GM18520 (cell line): ENCODE data around the gene APLN.

ENCODE experiments used
- ATAC-seq: cut with Tn5 transposase; IDR thresholded peaks from one replicate; pipeline ENCODE4 v1.9.1; 2021; ENCODE audit not compliant: unreplicated experiment

The APLN gene

DNA sequence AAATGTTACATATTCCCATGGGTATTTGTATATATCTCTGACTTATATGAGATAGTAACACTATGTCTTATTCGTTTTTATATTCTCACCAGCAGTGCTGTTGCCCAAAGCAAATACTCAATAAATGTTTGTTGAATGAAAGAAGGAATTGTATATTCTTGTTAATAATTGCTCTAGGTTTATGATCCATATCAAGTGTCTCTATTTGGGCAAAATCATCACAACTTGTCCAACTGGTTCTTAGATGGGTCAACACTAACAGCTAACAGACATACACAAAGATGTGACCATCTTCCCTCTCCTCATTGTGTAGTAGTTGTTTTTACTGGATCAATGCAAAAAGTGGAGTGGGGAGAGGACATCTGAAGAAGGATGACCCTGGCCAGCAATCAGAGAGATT lies 6.6 kb upstream of the APLN start:
- ATAC-seq: no peak

DNA sequence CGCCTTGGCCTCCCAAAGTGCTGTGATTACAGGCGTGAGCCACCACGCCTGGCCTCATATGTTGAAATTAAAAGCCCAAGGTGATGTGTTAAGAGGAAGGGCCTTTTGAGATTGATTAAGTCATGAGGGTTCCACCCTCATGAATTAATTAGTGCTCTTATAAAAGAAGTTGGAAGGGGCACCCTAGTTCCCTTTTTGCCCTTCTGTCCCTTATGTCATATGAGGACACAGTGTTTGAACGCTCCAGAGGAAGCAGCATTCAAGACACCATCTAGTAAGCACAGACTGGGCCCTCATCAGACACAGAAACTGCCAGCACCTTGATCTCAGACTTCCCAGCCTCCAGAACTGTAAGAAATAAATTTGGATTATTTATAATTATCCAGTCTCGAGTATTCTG lies 5.1 kb upstream of the APLN start:
- no peak for ATAC-seq

DNA sequence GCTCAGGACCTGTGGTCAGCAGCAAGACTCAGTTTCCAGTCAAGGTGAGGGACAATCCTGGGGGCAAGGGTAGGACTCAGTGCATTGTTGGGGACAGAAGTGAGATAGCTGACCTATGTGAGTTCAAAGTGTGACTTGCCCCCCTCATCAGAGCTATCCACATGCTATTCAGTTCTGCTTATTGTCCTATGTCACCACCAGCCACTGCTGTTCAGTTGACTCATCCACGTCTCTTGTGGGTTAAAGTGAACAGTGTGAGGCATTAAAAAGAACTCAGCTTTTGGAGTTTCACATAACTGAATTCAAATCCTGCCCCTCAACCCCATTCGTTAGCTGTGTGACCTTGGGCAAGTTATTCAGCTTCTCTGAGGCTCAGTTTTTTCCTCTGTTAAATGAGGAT lies 4.4 kb upstream of the APLN start:
- no peak for ATAC-seq

DNA sequence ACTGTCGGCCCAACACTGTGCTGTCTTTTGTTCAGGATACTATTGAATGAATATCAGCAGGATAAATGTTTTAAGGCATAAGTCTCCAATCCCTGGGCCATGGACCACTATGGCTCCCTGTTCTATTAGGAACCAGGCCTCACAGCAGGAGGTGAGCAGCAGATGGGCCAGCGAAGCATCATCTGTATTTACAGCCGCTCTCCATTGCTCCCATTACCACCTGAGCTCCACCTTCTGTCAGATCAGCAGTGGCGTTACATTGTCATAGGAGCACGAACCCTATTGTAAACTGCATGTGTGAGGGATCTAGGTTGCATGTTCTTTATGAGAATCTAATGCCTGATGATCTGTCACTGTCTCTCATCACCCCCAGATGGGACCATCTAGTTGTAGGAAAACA lies 3.7 kb upstream of the APLN start:
- no peak for ATAC-seq

DNA sequence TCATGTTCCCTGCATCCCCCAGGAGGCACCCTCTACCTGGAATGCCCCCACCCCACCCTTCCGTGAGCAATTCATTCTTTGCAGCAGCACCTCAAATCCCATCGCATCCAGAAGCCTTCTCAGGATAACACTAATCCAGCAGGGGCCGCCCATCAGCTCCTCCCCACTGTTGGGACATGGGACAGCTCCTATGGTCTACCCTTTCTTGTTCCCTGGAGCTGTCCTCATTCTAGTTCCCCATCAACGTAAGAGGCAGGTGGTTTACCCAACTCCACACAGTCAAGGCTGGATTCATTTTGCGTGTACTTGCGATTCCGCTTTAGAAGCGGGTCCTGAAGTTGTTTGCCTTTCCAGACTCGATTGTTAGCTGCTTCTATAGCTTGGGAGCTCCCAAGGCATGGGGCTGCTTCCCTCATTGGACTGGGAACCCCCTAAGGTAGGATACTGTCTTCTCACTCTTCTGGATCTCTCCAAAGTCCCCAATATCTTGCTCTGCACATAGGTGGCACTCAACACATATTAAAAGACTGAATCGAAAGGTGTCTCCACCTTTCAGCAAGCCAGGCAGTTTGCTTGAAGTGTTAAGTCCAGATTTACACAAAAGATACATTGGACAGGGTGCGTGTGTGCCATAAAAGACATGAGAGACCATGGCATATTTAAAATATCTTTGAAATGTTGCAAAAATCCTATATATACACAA lies 942 bp upstream of the APLN start:
- ATAC-seq: no peak

DNA sequence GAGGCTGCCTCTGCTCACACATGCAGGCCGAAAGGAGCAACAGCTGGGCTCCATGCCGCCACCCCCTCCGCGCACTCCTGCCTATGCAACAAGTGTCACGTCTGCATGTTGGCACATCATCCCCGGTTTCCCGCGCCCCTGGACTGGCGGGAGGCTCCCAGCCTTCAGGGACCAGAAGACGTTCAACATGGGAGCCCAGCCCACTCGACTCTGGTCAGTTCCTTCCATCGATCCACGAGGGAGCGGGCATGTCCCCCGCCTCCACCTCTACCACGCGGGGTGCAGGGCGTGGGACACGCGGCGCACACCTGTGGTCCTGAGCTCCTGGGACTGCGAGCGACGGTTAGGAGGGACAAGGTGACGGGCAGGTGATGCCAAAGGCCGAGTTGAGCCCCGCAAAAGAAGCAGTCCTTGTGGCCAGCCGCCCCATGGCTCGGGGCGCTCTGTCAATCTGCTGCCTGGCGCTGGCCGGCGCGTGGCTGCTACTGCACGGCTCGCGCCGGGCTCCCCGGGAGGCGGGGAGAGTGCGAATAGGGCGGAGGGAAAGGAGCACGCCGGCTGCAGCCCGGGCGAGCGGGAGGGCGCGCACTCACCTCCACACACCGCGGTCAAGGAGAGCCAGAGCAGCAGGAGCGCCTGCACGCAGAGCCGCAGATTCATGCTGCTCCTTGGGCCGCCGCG lies 645 bp downstream of the APLN start:
- no peak for ATAC-seq

DNA sequence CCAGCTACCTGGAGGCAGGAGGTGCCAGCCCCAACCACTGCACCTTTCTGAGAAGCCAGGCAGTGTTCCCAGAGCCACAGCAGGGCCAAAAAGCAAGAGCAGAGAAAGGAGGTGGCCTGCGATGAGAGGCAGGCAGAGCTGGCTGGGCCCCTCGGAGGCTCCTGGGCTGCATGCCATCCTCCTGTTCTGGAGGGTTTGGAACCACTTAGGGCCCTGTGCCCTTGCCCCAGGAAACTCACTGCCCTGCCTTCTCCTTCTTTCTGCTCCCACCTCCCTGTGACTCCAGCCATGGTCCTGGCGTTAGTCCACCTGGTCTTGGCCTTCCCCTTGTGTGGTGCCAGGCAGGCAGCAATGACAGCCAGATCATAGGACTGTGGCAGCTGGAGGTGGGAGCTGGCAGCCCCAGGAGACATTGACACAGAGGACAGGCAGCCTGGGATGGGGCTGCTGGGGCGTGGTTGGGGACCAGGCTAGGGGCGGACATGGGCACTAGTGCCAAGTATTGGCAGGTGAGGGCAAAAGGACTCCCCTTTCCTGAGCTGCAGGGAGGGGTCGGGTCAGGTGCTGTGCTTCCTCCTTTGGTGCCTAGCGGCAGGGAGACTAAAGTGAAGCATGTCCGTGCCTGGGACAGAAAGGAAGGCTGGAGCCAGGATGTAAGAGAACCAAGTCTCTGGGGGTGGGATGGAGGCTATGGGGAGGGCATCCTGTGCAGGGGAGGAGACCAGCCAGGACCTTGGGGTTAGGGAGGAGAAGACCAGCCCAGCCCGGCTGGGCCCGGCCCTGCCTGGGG lies 1.4 kb downstream of the APLN start:
- ATAC-seq: no peak

DNA sequence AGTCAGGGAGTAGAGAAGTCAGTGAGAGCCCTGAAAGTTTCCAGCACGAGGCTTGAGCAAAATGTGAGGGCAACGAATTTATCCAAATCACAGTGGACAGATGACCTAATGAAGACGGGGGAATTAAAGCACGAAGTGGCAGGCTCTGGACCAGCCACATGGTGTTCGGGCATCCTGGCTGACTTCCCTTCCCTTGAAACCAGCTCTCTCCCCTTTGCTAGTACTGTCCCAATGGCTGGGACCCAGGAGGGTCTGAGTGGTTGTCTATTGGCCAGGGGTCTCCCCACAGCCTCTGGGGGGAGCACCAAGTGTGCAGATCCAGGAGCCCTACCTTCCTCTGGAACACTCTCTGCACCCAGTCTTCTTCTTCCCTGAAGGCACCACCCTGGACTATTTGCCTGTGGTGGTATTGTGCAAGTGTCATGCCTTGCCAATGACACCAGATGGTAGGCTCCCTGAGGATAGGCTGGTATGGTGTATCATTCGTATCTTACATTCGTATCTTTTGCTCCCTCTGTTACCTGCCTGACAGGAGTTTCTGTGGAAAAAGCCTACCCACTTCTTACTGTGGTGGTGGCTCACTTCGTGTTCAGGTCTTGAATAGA lies 2.1 kb downstream of the APLN start:
- no peak for ATAC-seq

DNA sequence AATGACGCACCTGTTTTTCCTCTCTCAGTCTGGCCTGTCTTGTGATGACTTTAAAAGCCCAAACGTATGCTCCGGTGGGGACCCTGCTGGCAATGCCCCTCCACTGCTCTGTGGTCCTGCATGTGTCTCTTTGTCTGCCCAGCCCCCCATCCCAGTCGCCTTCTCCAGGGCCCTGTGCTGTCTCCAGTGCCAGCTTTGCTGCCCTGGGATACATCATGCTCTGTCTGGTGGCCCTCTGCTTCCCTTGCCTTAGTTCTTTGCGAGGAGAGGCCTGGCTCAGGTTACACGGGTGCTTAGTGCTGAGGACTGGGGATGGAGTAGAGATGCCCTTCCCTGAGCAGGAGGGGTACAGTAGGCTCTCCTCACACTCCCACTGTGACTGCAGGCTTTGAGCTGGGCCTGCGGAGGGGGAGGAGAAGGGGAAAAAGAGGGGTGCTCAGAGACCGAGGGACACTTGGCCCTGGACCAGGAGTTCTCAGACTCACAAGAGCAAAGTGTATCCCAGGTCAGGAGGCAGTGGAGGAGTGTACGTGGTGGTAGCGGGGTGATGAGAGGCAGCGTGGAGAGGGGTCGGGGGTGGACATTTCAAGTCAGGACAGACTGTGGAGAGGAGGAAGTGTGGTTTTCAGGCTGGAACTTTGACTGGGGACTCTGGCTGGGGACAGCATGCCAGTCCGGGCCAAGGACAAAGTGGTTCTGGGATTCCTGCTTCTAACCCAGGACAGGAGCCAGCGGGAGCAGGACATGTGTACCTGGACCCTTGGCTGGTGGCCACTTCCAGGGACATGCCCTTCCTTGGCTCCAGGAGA lies 2.8 kb downstream of the APLN start:
- no peak for ATAC-seq

DNA sequence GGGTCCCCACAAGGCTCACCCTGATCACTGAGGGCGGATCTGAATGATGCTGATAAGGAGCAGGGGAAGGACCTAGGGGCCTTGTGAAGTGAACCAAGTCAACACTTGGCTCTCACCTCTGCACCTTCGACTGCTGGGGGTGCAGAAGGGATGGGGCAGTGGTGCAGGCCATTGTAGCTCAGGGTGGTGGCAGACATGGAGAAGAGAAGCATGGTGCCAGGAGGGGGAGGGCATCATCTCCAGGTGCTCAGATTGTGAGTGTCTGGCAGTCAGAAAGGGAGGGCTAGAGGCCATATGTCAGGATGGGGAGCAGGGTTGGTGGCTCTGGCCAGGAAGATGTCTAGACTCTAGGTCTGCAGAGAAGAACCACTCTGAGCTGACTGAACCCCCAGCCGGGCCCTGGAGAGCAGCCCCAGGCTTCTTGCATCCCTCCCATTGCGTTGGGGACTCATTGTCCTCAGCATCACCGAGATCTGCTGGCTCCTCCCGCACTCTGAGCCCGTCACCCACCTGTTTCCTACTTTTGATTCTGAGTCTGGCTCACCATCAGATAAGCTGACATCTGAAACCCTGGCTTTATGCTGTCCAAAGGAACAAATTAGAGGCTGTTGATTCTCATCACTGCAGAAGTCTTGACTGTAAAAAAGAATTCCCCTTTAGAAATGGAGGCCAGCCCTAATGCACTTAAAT lies 3.8 kb downstream of the APLN start:
- no peak for ATAC-seq

DNA sequence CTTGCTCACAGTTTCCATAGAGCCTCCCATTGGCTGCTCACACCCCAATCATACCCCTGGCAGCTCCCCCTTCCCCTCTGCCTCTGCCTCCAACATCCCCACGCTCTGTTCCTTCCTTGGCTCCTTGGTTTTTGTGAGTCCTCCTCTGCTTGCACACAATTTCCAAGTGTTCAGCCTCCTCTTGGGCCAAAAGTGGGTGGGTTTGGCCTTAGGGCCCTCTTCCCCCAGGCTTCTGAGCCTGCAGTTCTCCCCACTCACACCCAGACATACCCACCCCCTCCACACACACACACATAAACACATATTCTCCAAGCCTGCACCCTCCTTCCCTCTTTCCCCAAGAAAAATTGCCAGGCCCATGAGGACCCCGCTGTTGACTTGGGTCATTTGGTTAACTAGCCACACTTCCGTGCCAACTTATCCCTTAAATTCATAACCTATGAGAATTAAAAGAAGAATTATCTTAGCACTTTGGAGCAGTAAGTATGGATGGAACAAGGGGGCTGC lies 4.5 kb downstream of the APLN start:
- no peak for ATAC-seq

DNA sequence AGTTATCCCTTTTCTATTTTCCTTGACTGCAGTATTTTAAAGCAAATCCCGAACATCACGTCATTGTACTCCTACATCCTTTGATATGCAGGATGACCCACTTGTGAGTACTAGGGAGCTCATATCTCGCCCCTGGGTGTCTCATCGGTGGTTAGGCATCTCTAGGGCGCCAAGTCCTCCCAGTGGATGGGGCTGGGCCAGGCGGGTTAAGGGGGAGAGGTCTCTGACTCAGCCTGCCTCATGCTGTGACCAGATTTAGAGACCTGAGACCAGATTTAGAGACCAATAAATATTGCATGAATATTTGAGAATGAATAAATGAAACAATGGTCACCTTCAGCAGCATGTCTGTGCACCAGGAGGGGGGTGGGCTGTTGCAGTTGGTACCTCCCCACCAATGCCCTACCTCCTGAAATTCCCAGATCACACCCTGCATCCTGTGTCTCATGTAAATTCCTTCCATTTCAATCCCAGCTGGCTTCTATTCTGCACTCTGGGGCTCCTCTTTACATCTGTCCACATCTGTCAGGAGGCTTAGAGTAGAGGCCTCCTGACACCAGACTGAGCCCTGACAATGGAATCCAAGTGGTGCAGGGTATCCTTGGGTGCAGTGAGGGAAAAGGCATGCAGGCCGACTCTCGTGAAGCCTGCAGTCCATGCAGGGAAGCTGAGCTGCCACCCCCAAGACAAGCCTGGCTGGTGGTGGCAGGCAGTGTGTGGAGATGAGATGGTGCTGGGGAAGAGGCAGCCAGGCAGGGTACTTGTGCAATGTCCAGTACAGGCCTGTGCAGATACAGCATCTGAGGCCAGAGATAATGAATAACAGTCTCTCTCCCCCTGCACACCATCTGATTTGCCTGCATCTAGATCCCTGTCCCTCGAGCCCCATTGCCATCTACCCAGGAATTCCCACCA lies 5.2 kb downstream of the APLN start:
- ATAC-seq: no peak

DNA sequence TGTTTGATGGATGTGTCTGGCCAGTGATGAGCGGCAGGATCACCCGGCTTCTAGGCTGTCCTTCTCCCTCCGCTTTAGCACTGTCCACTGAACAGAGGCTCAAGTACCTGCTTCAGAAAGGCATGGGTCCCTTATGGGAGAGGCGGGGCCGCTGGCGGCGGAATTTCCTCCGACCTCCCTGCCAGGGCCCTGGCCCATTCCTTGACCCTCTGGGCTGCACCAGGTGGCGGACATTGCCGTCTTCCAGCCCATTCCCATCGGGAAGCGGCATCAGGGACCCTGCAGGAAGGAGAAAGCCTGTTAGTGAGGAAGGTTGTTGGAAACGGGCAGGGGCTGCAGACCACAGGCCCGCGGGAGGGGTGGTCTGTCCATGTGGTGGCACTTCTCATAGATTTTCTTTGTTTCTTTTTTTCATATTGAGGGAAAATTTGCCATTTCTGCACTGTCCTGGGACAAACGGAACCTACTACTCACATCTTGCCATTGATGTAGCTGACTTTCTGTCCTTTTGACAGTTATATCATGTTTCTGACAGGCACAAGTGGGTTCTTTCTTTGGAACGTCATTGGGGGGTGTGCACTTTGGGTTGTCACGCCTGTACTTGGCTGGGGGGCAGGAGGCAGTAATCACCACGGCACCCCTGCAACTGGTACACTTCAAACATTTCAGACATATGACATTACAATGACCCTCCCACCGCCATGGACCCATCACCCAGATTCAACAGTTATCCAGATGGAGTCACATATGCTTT lies 6.1 kb downstream of the APLN start:
- ATAC-seq: no peak

DNA sequence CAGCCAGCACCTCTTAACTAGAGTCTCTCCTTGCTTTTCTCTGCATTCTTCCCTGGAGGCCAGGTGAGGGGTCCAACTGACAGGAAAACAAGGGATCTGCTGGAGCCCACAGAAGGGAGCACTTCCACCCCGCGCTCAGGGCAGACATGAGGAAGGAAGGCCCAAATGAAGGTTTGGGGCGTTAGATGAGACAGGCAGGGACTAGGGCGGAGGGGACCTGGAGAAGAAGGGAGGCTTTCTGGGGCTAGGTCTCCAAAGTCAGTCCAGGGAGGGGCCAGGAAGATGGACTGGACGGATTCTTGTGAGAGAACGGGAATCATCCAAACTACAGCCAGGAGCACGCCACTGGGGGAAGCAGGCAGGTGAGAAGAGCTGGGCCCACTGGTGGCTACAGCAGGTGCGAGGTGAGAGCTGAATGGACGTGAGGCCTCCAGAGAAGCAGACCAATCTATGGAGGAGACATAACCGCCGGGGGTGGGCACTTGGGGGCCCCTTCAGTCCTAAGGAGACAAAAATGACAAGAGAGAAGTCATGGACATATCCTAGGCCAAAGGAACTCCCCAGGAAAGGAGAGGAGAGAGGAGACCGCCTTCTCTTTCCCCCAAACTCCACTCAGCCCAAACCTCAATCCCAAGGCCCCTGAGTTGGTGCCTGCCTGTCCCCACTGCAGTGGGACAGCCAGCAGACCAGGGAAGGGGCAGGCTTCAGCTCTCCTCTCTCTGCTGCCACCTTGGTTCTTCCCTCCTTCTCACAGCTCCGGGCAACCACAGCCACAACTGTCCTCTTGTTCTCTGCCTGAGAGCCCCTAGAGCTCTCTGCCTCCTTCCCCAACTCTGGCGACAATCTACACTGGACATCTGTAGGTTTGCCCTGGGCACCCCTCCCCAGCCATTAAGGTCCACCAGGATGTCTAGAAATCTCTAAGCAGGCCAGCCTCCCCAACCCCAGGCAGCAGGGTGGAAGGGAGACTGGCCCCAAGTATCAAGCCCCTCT lies 7.0 kb downstream of the APLN start:
- ATAC-seq: no peak

DNA sequence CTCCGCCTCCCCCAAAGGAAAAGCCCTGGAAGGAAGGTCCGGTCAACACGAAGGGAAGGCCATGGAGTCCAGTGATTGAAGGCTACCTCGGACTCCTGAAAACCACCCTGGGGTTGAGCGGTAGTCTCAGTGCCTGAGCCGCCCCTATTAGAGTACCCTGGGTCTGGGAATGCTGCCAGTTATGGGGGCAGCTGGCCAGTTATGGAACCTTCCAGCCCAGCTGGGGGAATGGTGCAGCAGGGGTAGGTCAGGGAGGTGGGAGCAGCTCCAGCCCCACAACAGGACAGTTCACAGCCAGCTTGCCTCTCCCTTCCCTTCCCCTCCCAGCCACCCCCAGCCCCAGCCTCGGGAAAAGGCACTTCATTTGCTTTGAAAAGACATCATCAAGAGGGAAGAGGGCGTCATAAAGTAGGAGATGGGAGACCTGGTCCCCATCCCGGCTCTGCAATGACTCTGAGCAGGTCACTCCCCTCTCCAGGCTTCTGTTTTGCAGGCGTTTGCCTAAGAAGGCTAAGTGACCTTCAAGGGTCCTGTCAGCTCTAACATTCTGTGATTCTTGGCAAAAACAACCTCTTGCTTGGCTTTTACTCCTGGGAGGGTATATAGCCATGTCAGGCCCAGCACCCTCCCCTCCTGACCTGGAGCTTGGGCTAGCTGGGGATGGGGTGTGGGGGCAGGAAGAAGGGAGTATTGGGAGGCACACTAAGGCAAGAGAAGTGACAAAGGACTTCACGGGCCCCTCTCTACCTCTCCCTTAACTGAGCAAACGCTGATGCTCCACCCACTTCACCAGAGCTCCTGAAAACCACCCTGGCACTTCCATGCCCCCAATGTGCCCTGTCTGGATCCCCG lies 8.0 kb downstream of the APLN start:
- no peak for ATAC-seq

DNA sequence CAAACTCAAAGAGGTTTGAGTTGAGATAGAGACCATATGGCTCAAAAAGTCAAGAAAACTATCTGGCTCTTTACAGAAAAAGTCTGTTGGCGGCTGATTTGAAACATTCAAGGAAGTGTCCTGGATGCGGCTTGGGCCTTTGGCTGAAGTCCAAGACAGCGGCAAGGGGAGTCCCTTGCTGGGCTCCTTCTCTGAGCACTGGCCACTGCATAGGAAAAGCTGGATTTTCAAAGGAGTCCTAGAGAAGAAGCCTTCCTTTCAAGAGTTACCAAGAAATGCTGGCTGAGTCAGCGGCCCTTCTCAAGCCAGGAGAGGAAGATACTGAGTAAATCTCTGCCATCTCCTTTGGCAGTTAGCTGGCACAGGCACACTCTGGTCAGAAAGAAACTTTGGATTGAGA lies 12.1 kb downstream of the APLN start:
- no peak for ATAC-seq
